HEK293 (cell line): Measurements from ENCODE around the gene SLC2A11.

ENCODE experiments used
- CTCF ChIA-PET: fragments of 350-600 bp; formaldehyde crosslinking; extraction: SDS; loops from one replicate; lab custom pipeline; 2021; ENCODE audit warnings: antibody characterized with exemption; lab: Yijun Ruan, JAX
- POLR2A ChIA-PET: fragments of 300-600 bp; formaldehyde crosslinking; extraction: SDS; loops from one replicate; lab custom pipeline; 2020; ENCODE audit warnings: antibody characterized with exemption, inconsistent platforms; lab: Yijun Ruan, JAX
- H3K27ac ChIP-seq: fragments of 200-500 bp; sonication (Bioruptor generic); 2 replicates; pipeline ENCODE4 v1.5.1; 2014; ENCODE audit warnings: low read depth, low read length, control low read depth, inconsistent platforms; ENCODE audit errors: extremely low read depth
- H3K36me3 ChIP-seq, 2 experiments: fragments of 200-500 bp in 1 of 2; sonication (Bioruptor generic) in 1 of 2; 1 replicate in 1 of 2; 2 replicates in 1 of 2; pipeline ENCODE4 v1.5.1; 2014 to 2017; ENCODE audit warnings: inconsistent platforms in 2 of 2, low read length in 2 of 2; ENCODE audit not compliant: control insufficient read depth in 2 of 2, insufficient read depth in 1 of 2
- H3K4me1 ChIP-seq: fragments of 200-500 bp; sonication (Bioruptor generic); 2 replicates; pipeline ENCODE4 v1.5.1; 2014; ENCODE audit warnings: mild to moderate bottlenecking, low read length, inconsistent platforms; ENCODE audit not compliant: control insufficient read depth, insufficient read depth
- H3K4me3 ChIP-seq: 2 replicates; pipeline ENCODE4 v1.5.1; 2011; ENCODE audit warnings: low read depth, mild to moderate bottlenecking, control low read depth, low read length, moderate library complexity
- H3K9me3 ChIP-seq: fragments of 200-500 bp; sonication (Bioruptor generic); 2 replicates; pipeline ENCODE4 v1.5.1; 2014; ENCODE audit warnings: low read depth, low read length, inconsistent platforms; ENCODE audit not compliant: control insufficient read depth, insufficient read depth
- KLF1 ChIP-seq: fragments of 450-650 bp; formaldehyde crosslinking; IDR thresholded peaks from 2 replicates; pipeline ENCODE4 v1.5.1; 2016; ENCODE audit warnings: missing biosample characterization, missing genetic modification characterization
- KLF7 ChIP-seq: fragments of 450-650 bp; formaldehyde crosslinking; IDR thresholded peaks from 2 replicates; pipeline ENCODE4 v1.5.1; 2016; ENCODE audit warnings: missing biosample characterization, missing genetic modification characterization, borderline replicate concordance
- KLF9 ChIP-seq: fragments of 450-650 bp; formaldehyde crosslinking; IDR thresholded peaks from 2 replicates; pipeline ENCODE4 v1.5.1; 2016; ENCODE audit warnings: missing biosample characterization, missing genetic modification characterization, low read depth
- SALL2 ChIP-seq: fragments of 450-650 bp; formaldehyde crosslinking; IDR thresholded peaks from 2 replicates; pipeline ENCODE4 v1.5.0; 2017; ENCODE audit warnings: missing biosample characterization, mild to moderate bottlenecking, missing genetic modification characterization, borderline replicate concordance
- YY2 ChIP-seq: fragments of 450-650 bp; formaldehyde crosslinking; IDR thresholded peaks from 2 replicates; pipeline ENCODE4 v1.5.1; 2016; ENCODE audit warnings: missing biosample characterization, missing genetic modification characterization
- ZBTB17 ChIP-seq: fragments of 450-650 bp; formaldehyde crosslinking; IDR thresholded peaks from 2 replicates; pipeline ENCODE4 v1.5.1; 2016; ENCODE audit warnings: missing biosample characterization, missing genetic modification characterization
- ZEB2 ChIP-seq: fragments of 450-650 bp; formaldehyde crosslinking; IDR thresholded peaks from 2 replicates; pipeline ENCODE4 v1.5.1; 2016; ENCODE audit warnings: missing biosample characterization, missing genetic modification characterization
- ZFHX2 ChIP-seq: fragments of 450-650 bp; formaldehyde crosslinking; conservative IDR thresholded peaks from 2 replicates; pipeline ENCODE4 v1.5.1; 2016; ENCODE audit warnings: missing biosample characterization, missing genetic modification characterization
- ZFP69B ChIP-seq: fragments of 450-650 bp; formaldehyde crosslinking; IDR thresholded peaks from 2 replicates; pipeline ENCODE4 v1.5.1; 2016; ENCODE audit warnings: missing biosample characterization, missing genetic modification characterization
- ZIC2 ChIP-seq: fragments of 450-650 bp; formaldehyde crosslinking; IDR thresholded peaks from 2 replicates; pipeline ENCODE4 v1.5.1; 2016; ENCODE audit warnings: missing biosample characterization, missing genetic modification characterization
- ZNF16 ChIP-seq: fragments of 450-650 bp; formaldehyde crosslinking; IDR thresholded peaks from 2 replicates; pipeline ENCODE4 v1.5.1; 2016; ENCODE audit warnings: low read depth, missing biosample characterization, missing genetic modification characterization
- ZNF248 ChIP-seq: fragments of 450-650 bp; formaldehyde crosslinking; IDR thresholded peaks from 2 replicates; pipeline ENCODE4 v1.5.1; 2017; ENCODE audit warnings: missing biosample characterization, missing genetic modification characterization
- ZNF324 ChIP-seq: fragments of 450-650 bp; formaldehyde crosslinking; IDR thresholded peaks from 2 replicates; pipeline ENCODE4 v1.5.1; 2016; ENCODE audit warnings: missing biosample characterization, missing genetic modification characterization
- ZNF37A ChIP-seq: fragments of 450-650 bp; IDR thresholded peaks from 2 replicates; pipeline ENCODE4 v1.5.1; 2018; ENCODE audit warnings: missing biosample characterization, missing genetic modification characterization
- ZNF514 ChIP-seq: fragments of 450-650 bp; formaldehyde crosslinking; IDR thresholded peaks from 2 replicates; pipeline ENCODE4 v1.5.1; 2016; ENCODE audit warnings: missing biosample characterization, missing genetic modification characterization
- ZNF677 ChIP-seq: fragments of 450-650 bp; IDR thresholded peaks from 2 replicates; pipeline ENCODE4 v1.5.0; 2018; ENCODE audit warnings: missing biosample characterization, mild to moderate bottlenecking, missing genetic modification characterization, moderate library complexity
- ZNF777 ChIP-seq: fragments of 450-650 bp; formaldehyde crosslinking; IDR thresholded peaks from 2 replicates; pipeline ENCODE4 v1.5.1; 2017; ENCODE audit warnings: missing biosample characterization, missing genetic modification characterization, borderline replicate concordance
- TF ChIP-seq, protein P1 (sequence below): fragments of 450-650 bp; formaldehyde crosslinking; IDR thresholded peaks from 2 replicates; pipeline ENCODE4 v1.5.1; 2017; ENCODE audit warnings: missing biosample characterization, missing genetic modification characterization
- TF ChIP-seq, protein P2 (sequence below): fragments of 450-650 bp; formaldehyde crosslinking; IDR thresholded peaks from 2 replicates; pipeline ENCODE4 v1.5.1; 2016; ENCODE audit warnings: missing biosample characterization, missing genetic modification characterization
- TF ChIP-seq, protein P3 (sequence below): fragments of 450-650 bp; formaldehyde crosslinking; IDR thresholded peaks from 2 replicates; pipeline ENCODE4 v1.5.1; 2016; ENCODE audit warnings: missing biosample characterization, missing genetic modification characterization, low read depth
- TF ChIP-seq, protein P4 (sequence below): fragments of 450-650 bp; formaldehyde crosslinking; IDR thresholded peaks from 2 replicates; pipeline ENCODE4 v1.5.1; 2016; ENCODE audit warnings: missing biosample characterization, missing genetic modification characterization
- TF ChIP-seq, protein P5 (sequence below): fragments of 450-650 bp; formaldehyde crosslinking; IDR thresholded peaks from 2 replicates; pipeline ENCODE4 v1.5.1; 2016; ENCODE audit warnings: missing biosample characterization, missing genetic modification characterization, borderline replicate concordance
- TF ChIP-seq, protein P6 (sequence below): fragments of 450-650 bp; formaldehyde crosslinking; IDR thresholded peaks from 2 replicates; pipeline ENCODE4 v1.5.1; 2016; ENCODE audit warnings: missing biosample characterization, missing genetic modification characterization

The SLC2A11 gene

DNA sequence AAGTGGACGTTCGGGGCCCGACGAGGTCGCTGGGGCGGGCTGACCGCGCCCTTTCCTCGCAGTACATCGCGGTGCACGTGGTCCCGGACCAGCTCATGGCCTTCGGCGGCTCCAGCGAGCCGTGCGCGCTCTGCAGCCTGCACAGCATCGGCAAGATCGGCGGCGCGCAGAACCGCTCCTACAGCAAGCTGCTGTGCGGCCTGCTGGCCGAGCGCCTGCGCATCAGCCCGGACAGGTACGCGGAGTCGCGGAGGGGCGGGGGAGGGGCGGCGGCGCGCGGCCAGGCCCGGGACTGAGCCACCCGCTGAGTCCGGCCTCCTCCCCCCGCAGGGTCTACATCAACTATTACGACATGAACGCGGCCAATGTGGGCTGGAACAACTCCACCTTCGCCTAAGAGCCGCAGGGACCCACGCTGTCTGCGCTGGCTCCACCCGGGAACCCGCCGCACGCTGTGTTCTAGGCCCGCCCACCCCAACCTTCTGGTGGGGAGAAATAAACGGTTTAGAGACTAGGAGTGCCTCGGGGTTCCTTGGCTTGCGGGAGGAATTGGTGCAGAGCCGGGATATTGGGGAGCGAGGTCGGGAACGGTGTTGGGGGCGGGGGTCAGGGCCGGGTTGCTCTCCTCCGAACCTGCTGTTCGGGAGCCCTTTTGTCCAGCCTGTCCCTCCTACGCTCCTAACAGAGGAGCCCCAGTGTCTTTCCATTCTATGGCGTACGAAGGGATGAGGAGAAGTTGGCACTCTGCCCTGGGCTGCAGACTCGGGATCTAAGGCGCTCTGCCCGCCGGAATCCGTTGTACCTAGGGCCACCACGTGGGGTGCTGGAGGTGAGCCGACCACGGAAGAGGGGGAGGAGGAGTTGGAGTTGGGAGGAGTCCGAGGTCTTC, 37.3 kb downstream of the SLC2A11 start:
- Histone ChIP-seq H3K27ac (peak overlapping the region; percentile 94), H3K4me1 (peaks cover 15% of the 10 kb centered on the region), H3K9me3 (no peaks in the 10 kb centered on the region), H3K4me3 (peak overlapping the region; percentile 82), H3K36me3 (peaks cover 14 to 31% of the 10 kb centered on the region in 2 experiments)
- CTCF ChIA-PET = interaction anchor here (0.8 to 2.6 kb wide), 20 partner anchors 8 to 261 kb away, joined by 3 to 26 read pairs (median 5); partner anchors contain the start of gene MMP11
- POLR2A ChIA-PET = interaction anchor here (0.8 to 2.5 kb wide), 27 partner anchors 9 to 711 kb away, joined by 3 to 71 read pairs (median 5); partner anchors contain the start of genes CABIN1, GUCD1 and SLC2A11
- TF ChIP-seq KLF7 = 0 out of 2 replicates have a peak, but pooled peaks have one; percentile 7
- TF ChIP-seq, protein P1, sequence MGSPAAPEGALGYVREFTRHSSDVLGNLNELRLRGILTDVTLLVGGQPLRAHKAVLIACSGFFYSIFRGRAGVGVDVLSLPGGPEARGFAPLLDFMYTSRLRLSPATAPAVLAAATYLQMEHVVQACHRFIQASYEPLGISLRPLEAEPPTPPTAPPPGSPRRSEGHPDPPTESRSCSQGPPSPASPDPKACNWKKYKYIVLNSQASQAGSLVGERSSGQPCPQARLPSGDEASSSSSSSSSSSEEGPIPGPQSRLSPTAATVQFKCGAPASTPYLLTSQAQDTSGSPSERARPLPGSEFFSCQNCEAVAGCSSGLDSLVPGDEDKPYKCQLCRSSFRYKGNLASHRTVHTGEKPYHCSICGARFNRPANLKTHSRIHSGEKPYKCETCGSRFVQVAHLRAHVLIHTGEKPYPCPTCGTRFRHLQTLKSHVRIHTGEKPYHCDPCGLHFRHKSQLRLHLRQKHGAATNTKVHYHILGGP (tag by site-specific recombination) = no peak
- TF ChIP-seq, protein P2, sequence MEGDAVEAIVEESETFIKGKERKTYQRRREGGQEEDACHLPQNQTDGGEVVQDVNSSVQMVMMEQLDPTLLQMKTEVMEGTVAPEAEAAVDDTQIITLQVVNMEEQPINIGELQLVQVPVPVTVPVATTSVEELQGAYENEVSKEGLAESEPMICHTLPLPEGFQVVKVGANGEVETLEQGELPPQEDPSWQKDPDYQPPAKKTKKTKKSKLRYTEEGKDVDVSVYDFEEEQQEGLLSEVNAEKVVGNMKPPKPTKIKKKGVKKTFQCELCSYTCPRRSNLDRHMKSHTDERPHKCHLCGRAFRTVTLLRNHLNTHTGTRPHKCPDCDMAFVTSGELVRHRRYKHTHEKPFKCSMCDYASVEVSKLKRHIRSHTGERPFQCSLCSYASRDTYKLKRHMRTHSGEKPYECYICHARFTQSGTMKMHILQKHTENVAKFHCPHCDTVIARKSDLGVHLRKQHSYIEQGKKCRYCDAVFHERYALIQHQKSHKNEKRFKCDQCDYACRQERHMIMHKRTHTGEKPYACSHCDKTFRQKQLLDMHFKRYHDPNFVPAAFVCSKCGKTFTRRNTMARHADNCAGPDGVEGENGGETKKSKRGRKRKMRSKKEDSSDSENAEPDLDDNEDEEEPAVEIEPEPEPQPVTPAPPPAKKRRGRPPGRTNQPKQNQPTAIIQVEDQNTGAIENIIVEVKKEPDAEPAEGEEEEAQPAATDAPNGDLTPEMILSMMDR (tag by site-specific recombination) = peak; percentile 73
- TF ChIP-seq ZNF777 (tag by site-specific recombination) = 0 out of 2 replicates have a peak, but pooled peaks have one; percentile 28
- no peak for TF ChIP-seq YY2 (tag by site-specific recombination)
- TF ChIP-seq KLF1 (tag by site-specific recombination) = peak; percentile 72
- TF ChIP-seq ZNF16 = no peak
- TF ChIP-seq, protein P3, sequence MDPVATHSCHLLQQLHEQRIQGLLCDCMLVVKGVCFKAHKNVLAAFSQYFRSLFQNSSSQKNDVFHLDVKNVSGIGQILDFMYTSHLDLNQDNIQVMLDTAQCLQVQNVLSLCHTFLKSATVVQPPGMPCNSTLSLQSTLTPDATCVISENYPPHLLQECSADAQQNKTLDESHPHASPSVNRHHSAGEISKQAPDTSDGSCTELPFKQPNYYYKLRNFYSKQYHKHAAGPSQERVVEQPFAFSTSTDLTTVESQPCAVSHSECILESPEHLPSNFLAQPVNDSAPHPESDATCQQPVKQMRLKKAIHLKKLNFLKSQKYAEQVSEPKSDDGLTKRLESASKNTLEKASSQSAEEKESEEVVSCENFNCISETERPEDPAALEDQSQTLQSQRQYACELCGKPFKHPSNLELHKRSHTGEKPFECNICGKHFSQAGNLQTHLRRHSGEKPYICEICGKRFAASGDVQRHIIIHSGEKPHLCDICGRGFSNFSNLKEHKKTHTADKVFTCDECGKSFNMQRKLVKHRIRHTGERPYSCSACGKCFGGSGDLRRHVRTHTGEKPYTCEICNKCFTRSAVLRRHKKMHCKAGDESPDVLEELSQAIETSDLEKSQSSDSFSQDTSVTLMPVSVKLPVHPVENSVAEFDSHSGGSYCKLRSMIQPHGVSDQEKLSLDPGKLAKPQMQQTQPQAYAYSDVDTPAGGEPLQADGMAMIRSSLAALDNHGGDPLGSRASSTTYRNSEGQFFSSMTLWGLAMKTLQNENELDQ = no peak
- TF ChIP-seq KLF9 = peak; percentile 79
- TF ChIP-seq ZNF248 (tag by site-specific recombination) = no peak
- no peak for TF ChIP-seq SALL2
- peak; percentile 53; the same call in 1 of the 2 replicates for TF ChIP-seq ZFP69B
- TF ChIP-seq, protein P4, sequence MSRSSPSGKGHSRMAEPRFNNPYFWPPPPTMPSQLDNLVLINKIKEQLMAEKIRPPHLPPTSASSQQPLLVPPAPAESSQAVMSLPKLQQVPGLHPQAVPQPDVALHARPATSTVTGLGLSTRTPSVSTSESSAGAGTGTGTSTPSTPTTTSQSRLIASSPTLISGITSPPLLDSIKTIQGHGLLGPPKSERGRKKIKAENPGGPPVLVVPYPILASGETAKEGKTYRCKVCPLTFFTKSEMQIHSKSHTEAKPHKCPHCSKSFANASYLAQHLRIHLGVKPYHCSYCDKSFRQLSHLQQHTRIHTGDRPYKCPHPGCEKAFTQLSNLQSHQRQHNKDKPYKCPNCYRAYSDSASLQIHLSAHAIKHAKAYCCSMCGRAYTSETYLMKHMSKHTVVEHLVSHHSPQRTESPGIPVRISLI (tag by site-specific recombination) = no peak
- peak; percentile 90 for TF ChIP-seq ZFHX2 (tag by site-specific recombination)
- no peak for TF ChIP-seq ZNF677
- TF ChIP-seq ZNF37A (tag by site-specific recombination) = no peak
- TF ChIP-seq, protein P5, sequence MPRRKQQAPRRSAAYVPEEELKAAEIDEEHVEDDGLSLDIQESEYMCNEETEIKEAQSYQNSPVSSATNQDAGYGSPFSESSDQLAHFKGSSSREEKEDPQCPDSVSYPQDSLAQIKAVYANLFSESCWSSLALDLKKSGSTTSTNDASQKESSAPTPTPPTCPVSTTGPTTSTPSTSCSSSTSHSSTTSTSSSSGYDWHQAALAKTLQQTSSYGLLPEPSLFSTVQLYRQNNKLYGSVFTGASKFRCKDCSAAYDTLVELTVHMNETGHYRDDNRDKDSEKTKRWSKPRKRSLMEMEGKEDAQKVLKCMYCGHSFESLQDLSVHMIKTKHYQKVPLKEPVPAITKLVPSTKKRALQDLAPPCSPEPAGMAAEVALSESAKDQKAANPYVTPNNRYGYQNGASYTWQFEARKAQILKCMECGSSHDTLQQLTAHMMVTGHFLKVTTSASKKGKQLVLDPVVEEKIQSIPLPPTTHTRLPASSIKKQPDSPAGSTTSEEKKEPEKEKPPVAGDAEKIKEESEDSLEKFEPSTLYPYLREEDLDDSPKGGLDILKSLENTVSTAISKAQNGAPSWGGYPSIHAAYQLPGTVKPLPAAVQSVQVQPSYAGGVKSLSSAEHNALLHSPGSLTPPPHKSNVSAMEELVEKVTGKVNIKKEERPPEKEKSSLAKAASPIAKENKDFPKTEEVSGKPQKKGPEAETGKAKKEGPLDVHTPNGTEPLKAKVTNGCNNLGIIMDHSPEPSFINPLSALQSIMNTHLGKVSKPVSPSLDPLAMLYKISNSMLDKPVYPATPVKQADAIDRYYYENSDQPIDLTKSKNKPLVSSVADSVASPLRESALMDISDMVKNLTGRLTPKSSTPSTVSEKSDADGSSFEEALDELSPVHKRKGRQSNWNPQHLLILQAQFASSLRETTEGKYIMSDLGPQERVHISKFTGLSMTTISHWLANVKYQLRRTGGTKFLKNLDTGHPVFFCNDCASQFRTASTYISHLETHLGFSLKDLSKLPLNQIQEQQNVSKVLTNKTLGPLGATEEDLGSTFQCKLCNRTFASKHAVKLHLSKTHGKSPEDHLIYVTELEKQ (tag by site-specific recombination) = no peak
- peak; percentile 98 for TF ChIP-seq ZIC2 (tag by site-specific recombination)
- no peak for TF ChIP-seq ZNF514
- peak; percentile 55; the same call in 1 of the 2 replicates for TF ChIP-seq ZNF324
- TF ChIP-seq, protein P6, sequence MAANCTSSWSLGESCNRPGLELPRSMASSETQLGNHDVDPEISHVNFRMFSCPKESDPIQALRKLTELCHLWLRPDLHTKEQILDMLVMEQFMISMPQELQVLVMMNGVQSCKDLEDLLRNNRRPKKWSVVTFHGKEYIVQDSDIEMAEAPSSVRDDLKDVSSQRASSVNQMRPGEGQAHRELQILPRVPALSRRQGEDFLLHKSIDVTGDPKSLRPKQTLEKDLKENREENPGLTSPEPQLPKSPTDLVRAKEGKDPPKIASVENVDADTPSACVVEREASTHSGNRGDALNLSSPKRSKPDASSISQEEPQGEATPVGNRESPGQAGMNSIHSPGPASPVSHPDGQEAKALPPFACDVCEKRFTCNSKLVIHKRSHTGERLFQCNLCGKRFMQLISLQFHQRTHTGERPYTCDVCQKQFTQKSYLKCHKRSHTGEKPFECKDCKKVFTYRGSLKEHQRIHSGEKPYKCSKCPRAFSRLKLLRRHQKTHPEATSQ (tag by site-specific recombination) = no peak
- TF ChIP-seq ZBTB17 = peak; percentile 50
- 0 out of 2 replicates have a peak, but pooled peaks have one; percentile 30 for TF ChIP-seq ZEB2 (tag by site-specific recombination)
